ENCODE data around the gene SYT1. TPM values are rescaled to one million over a fixed set of nuclear protein-coding genes. Genes with fewer than 3 reads are reported as not detected.

SYT1 gene
- total RNA-seq, 1 experiment from 2014 or later, result 15.8 TPM

- WGBS (ENCODE audit: extremely low coverage, insufficient read length, low lambda C conversion rate), result no CpG with 5 or more reads among the region's 3 CpGs
Measured at GRCh38 chr12:78916845-78917480, 52.4 kb downstream of the SYT1 start.

More at GRCh38 chr12:78916845-78917480, 52.4 kb downstream of the SYT1 start:
- H3K4ac ChIP-seq (ENCODE audit: low read depth, low read length), result no peak overlapping the region
- peaks cover 2% of the 10 kb centered on the region; the same call in 1 of the 2 replicates for H3K4me1 ChIP-seq (ENCODE audit: insufficient read depth, low read length)
- no peak overlapping the region for H2AFZ ChIP-seq (ENCODE audit: low read length)
- Mint-ChIP-seq H3K36me3 (ENCODE audit: insufficient read depth in 1 of 3, low read depth in 3 of 3) (no peaks in the 10 kb centered on the region), H3K27me3 (ENCODE audit: low read depth) (no peaks in the 10 kb centered on the region), H3K4me1 (peaks cover 29 to 32% of the 10 kb centered on the region in 2 experiments), H3K27ac (peak overlapping the region; percentile 13 to 73 (median 71); a peak in 4 of 7 replicates), H3K9me3 (no peaks in the 10 kb centered on the region), H3K4me3 (no peak overlapping the region)
- no peak overlapping the region for H3K18ac ChIP-seq (ENCODE audit: insufficient read length, low read depth, low read length)
- H3K9me3 ChIP-seq (ENCODE audit: control insufficient read depth, low read depth, low read length), result no peaks in the 10 kb centered on the region
- H3K27ac ChIP-seq (ENCODE audit: insufficient read length, low read depth, low read length), result no peak overlapping the region
- H3K23ac ChIP-seq (ENCODE audit: insufficient read length, low read depth, low read length), result no peak overlapping the region
- H3K27me3 ChIP-seq (ENCODE audit: insufficient read depth, low read length), result no peaks in the 10 kb centered on the region
- no peaks in the 10 kb centered on the region for H4K20me1 ChIP-seq (ENCODE audit: control insufficient read depth, insufficient read depth, insufficient read length)
- H2BK15ac ChIP-seq (ENCODE audit: low read depth, low read length), result no peak overlapping the region
- H2AK5ac ChIP-seq (ENCODE audit: insufficient read length, low read length), result no peak overlapping the region
- no peak overlapping the region for H3K4me2 ChIP-seq (ENCODE audit: insufficient read depth, insufficient read length, low read length)
- H3K23me2 ChIP-seq (ENCODE audit: insufficient read length, low read depth, low read length, poor library complexity, severe bottlenecking), result no peaks in the 10 kb centered on the region
- H3K56ac ChIP-seq (ENCODE audit: insufficient read length, low read depth, low read length), result no peak overlapping the region
- no peak overlapping the region for H2BK120ac ChIP-seq (ENCODE audit: low read depth, low read length, poor library complexity, severe bottlenecking)
- no peak overlapping the region for H4K91ac ChIP-seq (ENCODE audit: insufficient read length, low read depth, low read length)
- H2BK5ac ChIP-seq (ENCODE audit: insufficient read length, low read length), result no peak overlapping the region
- H4K5ac ChIP-seq (ENCODE audit: insufficient read length, low read depth, low read length), result no peak overlapping the region
- no peak overlapping the region for H3K14ac ChIP-seq (ENCODE audit: insufficient read depth, low read length)
- H2BK12ac ChIP-seq (ENCODE audit: insufficient read length, low read depth, low read length), result no peak overlapping the region
- no peak overlapping the region for H4K8ac ChIP-seq (replicated peaks; ENCODE audit: insufficient read length, low read depth, low read length)
- no peak for DNase-seq
- H3K9ac ChIP-seq (ENCODE audit: extremely low read depth, insufficient read length, low read length), result no peak overlapping the region
- TF ChIP-seq, protein P1, sequence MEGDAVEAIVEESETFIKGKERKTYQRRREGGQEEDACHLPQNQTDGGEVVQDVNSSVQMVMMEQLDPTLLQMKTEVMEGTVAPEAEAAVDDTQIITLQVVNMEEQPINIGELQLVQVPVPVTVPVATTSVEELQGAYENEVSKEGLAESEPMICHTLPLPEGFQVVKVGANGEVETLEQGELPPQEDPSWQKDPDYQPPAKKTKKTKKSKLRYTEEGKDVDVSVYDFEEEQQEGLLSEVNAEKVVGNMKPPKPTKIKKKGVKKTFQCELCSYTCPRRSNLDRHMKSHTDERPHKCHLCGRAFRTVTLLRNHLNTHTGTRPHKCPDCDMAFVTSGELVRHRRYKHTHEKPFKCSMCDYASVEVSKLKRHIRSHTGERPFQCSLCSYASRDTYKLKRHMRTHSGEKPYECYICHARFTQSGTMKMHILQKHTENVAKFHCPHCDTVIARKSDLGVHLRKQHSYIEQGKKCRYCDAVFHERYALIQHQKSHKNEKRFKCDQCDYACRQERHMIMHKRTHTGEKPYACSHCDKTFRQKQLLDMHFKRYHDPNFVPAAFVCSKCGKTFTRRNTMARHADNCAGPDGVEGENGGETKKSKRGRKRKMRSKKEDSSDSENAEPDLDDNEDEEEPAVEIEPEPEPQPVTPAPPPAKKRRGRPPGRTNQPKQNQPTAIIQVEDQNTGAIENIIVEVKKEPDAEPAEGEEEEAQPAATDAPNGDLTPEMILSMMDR (conservative IDR thresholded peaks at IDR 0.05), result no peak
- H3K79me1 ChIP-seq (ENCODE audit: insufficient read depth, low read depth, low read length, poor library complexity, severe bottlenecking), result no peaks in the 10 kb centered on the region
- H2BK20ac ChIP-seq (ENCODE audit: low read depth, low read length, poor library complexity, severe bottlenecking), result no peak overlapping the region
- H3K79me2 ChIP-seq (ENCODE audit: insufficient read depth, low read length), result no peaks in the 10 kb centered on the region
- no peak overlapping the region for H3T11ph ChIP-seq (ENCODE audit: low read length)

Measured in H9 (cell line).